IMR-90 (cell line): ENCODE measurements around the gene OR2T1. TPM values are rescaled to one million over a fixed set of nuclear protein-coding genes. Genes with fewer than 3 reads are reported as not detected.

ENCODE experiments used
- ATAC-seq: fragments of 200-7000 bp; cut with Tn5 transposase; 2 replicates; pipeline ENCODE4 v1.9.1; 2020; ENCODE audit warnings: low read depth, mild to moderate bottlenecking, moderate library complexity
- BruUV-seq: library from RNA; stranded (reverse); fragments of 400-500 nt; replicated peaks from 2 replicates; lab custom pipeline; 2021; lab: Mats Ljungman, UMichigan
- CTCF ChIA-PET: fragments of 300-600 bp; formaldehyde crosslinking; extraction: SDS; loops from one replicate; lab custom pipeline; 2021; ENCODE audit warnings: antibody characterized with exemption; lab: Yijun Ruan, JAX
- POLR2A ChIA-PET: fragments of 300-600 bp; sonication (Branson Sonifier 250); formaldehyde crosslinking; loops from one replicate; lab custom pipeline; 2022; ENCODE audit warnings: antibody characterized with exemption; ENCODE audit not compliant: unreplicated experiment; lab: Charles Lee
- DNase-seq: peaks from one replicate; pipeline ENCODE4 v3.0.0; 2013
- H2AFZ ChIP-seq: replicated peaks from 2 replicates; pipeline ENCODE3; 2013; ENCODE audit warnings: low read length, mild to moderate bottlenecking; ENCODE audit not compliant: poor library complexity
- H2AK5ac ChIP-seq: 2 replicates; pipeline ENCODE4 v1.6.1; 2013; ENCODE audit warnings: low read depth, low read length, inconsistent platforms
- H2AK9ac ChIP-seq: replicated peaks from 2 replicates; pipeline ENCODE3; 2013; ENCODE audit warnings: mild to moderate bottlenecking, low read depth, low read length, moderate library complexity; ENCODE audit not compliant: poor library complexity
- H2BK120ac ChIP-seq: 2 replicates; pipeline ENCODE4 v1.6.1; 2013; ENCODE audit warnings: low read depth, low read length, inconsistent platforms
- H2BK15ac ChIP-seq: 3 replicates; pipeline ENCODE4 v1.6.1; 2013; ENCODE audit warnings: low read depth, low read length, inconsistent platforms
- H2BK20ac ChIP-seq: 2 replicates; pipeline ENCODE4 v1.6.1; 2013; ENCODE audit warnings: low read depth, mild to moderate bottlenecking, inconsistent platforms, low read length, moderate library complexity
- H2BK5ac ChIP-seq: 2 replicates; pipeline ENCODE4 v1.6.1; 2013; ENCODE audit warnings: mild to moderate bottlenecking, low read depth, low read length, inconsistent platforms; ENCODE audit not compliant: poor library complexity, severe bottlenecking
- H3K14ac ChIP-seq: replicated peaks from 2 replicates; pipeline ENCODE4 v1.6.1; 2013; ENCODE audit warnings: low read depth, low read length, inconsistent platforms
- H3K18ac ChIP-seq: 2 replicates; pipeline ENCODE4 v1.6.1; 2013; ENCODE audit warnings: low read depth, low read length, control low read depth
- H3K23ac ChIP-seq: 2 replicates; pipeline ENCODE4 v1.6.1; 2013; ENCODE audit warnings: low read depth, low read length, inconsistent platforms
- H3K27ac ChIP-seq: 2 replicates; pipeline ENCODE4 v1.5.1; 2013; ENCODE audit warnings: mild to moderate bottlenecking, control low read depth, low read length; ENCODE audit not compliant: insufficient read depth
- H3K27me3 ChIP-seq: 2 replicates; pipeline ENCODE4 v1.6.1; 2013; ENCODE audit warnings: low read length; ENCODE audit not compliant: control insufficient read depth, insufficient read depth
- H3K36me3 ChIP-seq: 2 replicates; pipeline ENCODE4 v1.6.1; 2013; ENCODE audit warnings: low read length, mixed read lengths; ENCODE audit not compliant: control insufficient read depth, insufficient read depth
- H3K4ac ChIP-seq: 2 replicates; pipeline ENCODE4 v1.6.1; 2013; ENCODE audit warnings: low read depth, low read length, inconsistent platforms
- H3K4me1 ChIP-seq: 2 replicates; pipeline ENCODE4 v1.6.1; 2013; ENCODE audit warnings: low read length, mixed read lengths; ENCODE audit not compliant: control insufficient read depth, insufficient read depth
- H3K4me2 ChIP-seq: 2 replicates; pipeline ENCODE4 v1.6.1; 2013; ENCODE audit warnings: low read depth, mild to moderate bottlenecking, control low read depth, low read length, moderate library complexity
- H3K4me3 ChIP-seq: 2 replicates; pipeline ENCODE4 v1.5.1; 2013; ENCODE audit warnings: low read depth, mild to moderate bottlenecking, control low read depth, low read length, moderate library complexity; ENCODE audit not compliant: insufficient read depth
- H3K56ac ChIP-seq: 2 replicates; pipeline ENCODE4 v1.6.1; 2013; ENCODE audit warnings: low read length, inconsistent platforms; ENCODE audit not compliant: insufficient read depth; ENCODE audit errors: extremely low read depth
- H3K79me1 ChIP-seq, 2 experiments: 2 replicates each; pipeline ENCODE4 v1.6.1; 2013; ENCODE audit warnings: low read length in 2 of 2, inconsistent platforms in 1 of 2, low read depth in 1 of 2
- H3K9ac ChIP-seq: 2 replicates; pipeline ENCODE4 v1.6.1; 2013; ENCODE audit warnings: low read depth, low read length, control low read depth
- H3K9me1 ChIP-seq: 2 replicates; pipeline ENCODE4 v1.6.1; 2013; ENCODE audit warnings: low read length, inconsistent platforms; ENCODE audit not compliant: insufficient read depth
- H3K9me3 ChIP-seq: 2 replicates; pipeline ENCODE4 v1.6.1; 2013; ENCODE audit warnings: low read length; ENCODE audit not compliant: control insufficient read depth, insufficient read depth
- H4K20me1 ChIP-seq: 2 replicates; pipeline ENCODE4 v1.6.1; 2013; ENCODE audit warnings: low read length, inconsistent platforms; ENCODE audit not compliant: insufficient read depth
- H4K5ac ChIP-seq: 2 replicates; pipeline ENCODE4 v1.6.1; 2013; ENCODE audit warnings: mild to moderate bottlenecking, low read depth, low read length, control low read depth
- H4K8ac ChIP-seq, 2 experiments: 2 replicates each; pipeline ENCODE4 v1.6.1; 2013; ENCODE audit warnings: low read depth in 2 of 2, low read length in 2 of 2, control low read depth in 1 of 2, inconsistent platforms in 1 of 2
- H4K91ac ChIP-seq: 2 replicates; pipeline ENCODE4 v1.6.1; 2013; ENCODE audit warnings: low read depth, low read length, inconsistent platforms; ENCODE audit not compliant: insufficient read depth
- POLR2A ChIP-seq: IDR thresholded peaks from 2 replicates; pipeline ENCODE4 v1.6.1; 2012; ENCODE audit warnings: mild to moderate bottlenecking, low read depth, low read length
- WGBS, 2 experiments: methylation state at CpG; one replicate each; pipeline versions ENCODE4 v1.1.5 to v1.1.7; 2013; ENCODE audit warnings: missing lambda C conversion rate in 2 of 2; ENCODE audit not compliant: insufficient read length in 1 of 2; ENCODE audit errors: extremely low coverage in 2 of 2; 5-methylcytosine and 5-hydroxymethylcytosine counted together
- dilution Hi-C: fragments of 300-500 bp; cut with HindIII; formaldehyde crosslinking; loops from one replicate; pipeline ENCODE4 v1.14.3; 2018; ENCODE audit warnings: low sequenced_read_pairs; ENCODE audit not compliant: unreplicated experiment
- in situ Hi-C: fragments of 300-500 bp; cut with MboI; formaldehyde crosslinking; loops from 3 replicates; pipeline ENCODE4 v1.14.3; 2019; ENCODE audit warnings: low sequenced_read_pairs, inconsistent platforms, mixed read lengths
- intact Hi-C: fragments of 100-400 bp; cut with micrococcal nuclease; formaldehyde crosslinking; loops from 2 replicates; pipeline ENCODE4 v1.10.0; 2022
- polyA plus RNA-seq, 3 experiments: library from polyadenylated mRNA; depleted of rRNA; stranded (reverse); fragments of >200 nt; gene quantifications; 2 replicates each; pipeline ENCODE4 v1.2.3, GENCODE V29; 2012; ENCODE audit warnings: low replicate concordance in 1 of 3
- total RNA-seq: library from RNA; depleted of rRNA; stranded (reverse); fragments of >200 nt; gene quantifications from 2 replicates; pipeline ENCODE4 v1.2.3, GENCODE V29; 2012

Gene OR2T1
- total and polyA plus RNA-seq, 2 of the 4 experiments (the other 2 are of a cell fraction): not detected

GRCh38 chr1:248380854-248381253, 22.0 kb upstream of the OR2T1 start:
- CTCF ChIA-PET: no interaction called here
- dilution Hi-C loops: no loop called here

More at GRCh38 chr1:248380854-248381253, 22.0 kb upstream of the OR2T1 start:
- Histone ChIP-seq H3K18ac (no peak overlapping the region), H3K27me3 (no peaks in the 10 kb centered on the region), H3K4ac (no peak overlapping the region), H3K4me1 (no peaks in the 10 kb centered on the region), H2AK9ac (no peak overlapping the region), H3K4me3 (no peak overlapping the region), H2AFZ (no peak overlapping the region), H2BK120ac (no peak overlapping the region), H3K9me3 (peaks cover 8% of the 10 kb centered on the region), H4K91ac (no peak overlapping the region), H4K8ac (no peak overlapping the region), H3K9me1 (no peaks in the 10 kb centered on the region), H2BK5ac (no peak overlapping the region), H3K36me3 (no peaks in the 10 kb centered on the region), H4K20me1 (no peaks in the 10 kb centered on the region), H3K79me1 (no peaks in the 10 kb centered on the region), H3K14ac (no peak overlapping the region), H3K4me2 (no peak overlapping the region), H3K56ac (no peak overlapping the region), H3K9ac (no peak overlapping the region), H2BK20ac (no peak overlapping the region), H2AK5ac (no peak overlapping the region), H2BK15ac (no peak overlapping the region), H4K5ac (no peak overlapping the region), H3K27ac (no peak overlapping the region), H3K23ac (no peak overlapping the region)
- POLR2A ChIA-PET: no interaction called here
- ATAC-seq (no peak), DNase-seq (no peak)
- BruUV-seq: no TSS peak
- WGBS, 2 experiments: no CpG with 5 or more reads among the region's 3 CpGs
- intact Hi-C loops: no loop called here
- no peak for TF ChIP-seq POLR2A
- in situ Hi-C loops: no loop called here
